H1 (cell line): ENCODE results near the gene CHST9. TPM values are rescaled to one million over a fixed set of nuclear protein-coding genes. Genes with fewer than 3 reads are reported as not detected.

Experiments
- CTCF ChIP-seq, 3 experiments: IDR thresholded peaks; 1 replicate in 2 of 3; 2 replicates in 1 of 3; pipeline versions ENCODE4 v1.5.1 to v1.6.1; 2011; ENCODE audit warnings: low read length in 3 of 3, mild to moderate bottlenecking in 3 of 3, inconsistent platforms in 2 of 3, low read depth in 1 of 3, moderate library complexity in 1 of 3; ENCODE audit not compliant: insufficient read depth in 1 of 3; ENCODE audit errors: control extremely low read depth in 1 of 3
- EZH2 ChIP-seq: fragments of 200-600 bp; sonication (generic); IDR thresholded peaks from 2 replicates; pipeline ENCODE4 v1.7.1; 2012; ENCODE audit warnings: low read depth, mild to moderate bottlenecking, moderate library complexity, low read length, inconsistent platforms; ENCODE audit not compliant: severe bottlenecking
- JUND ChIP-seq: IDR thresholded peaks from 2 replicates; pipeline ENCODE4 v1.6.1; 2011; ENCODE audit warnings: mild to moderate bottlenecking, improper control_type of control experiment, low read length
- KDM4A ChIP-seq: IDR thresholded peaks from one replicate; pipeline ENCODE4 v1.7.1; 2012; ENCODE audit warnings: low read depth, mild to moderate bottlenecking, moderate library complexity, low read length, inconsistent platforms; ENCODE audit not compliant: severe bottlenecking
- PHF8 ChIP-seq: fragments of 200-600 bp; sonication (generic); conservative IDR thresholded peaks from 2 replicates; pipeline ENCODE4 v1.7.1; 2012; ENCODE audit warnings: low read depth, mild to moderate bottlenecking, inconsistent platforms, low read length, moderate library complexity
- RFX5 ChIP-seq: IDR thresholded peaks from 2 replicates; pipeline ENCODE4 v1.6.1; 2011; ENCODE audit warnings: low read depth, low read length, improper control_type of control experiment, borderline replicate concordance
- RNF2 ChIP-seq: fragments of 200-900, 300-1000 bp; sonication (generic); IDR thresholded peaks from 2 replicates; pipeline ENCODE4 v1.7.1; 2016; ENCODE audit warnings: borderline replicate concordance, low read depth, mild to moderate bottlenecking, antibody characterized with exemption, low read length; ENCODE audit not compliant: poor library complexity, severe bottlenecking; ENCODE audit errors: missing control alignments
- SP1 ChIP-seq: IDR thresholded peaks from 2 replicates; pipeline ENCODE4 v1.6.1; 2011; ENCODE audit warnings: low read depth, low read length
- SP2 ChIP-seq: IDR thresholded peaks from 2 replicates; pipeline ENCODE4 v1.6.1; 2012; ENCODE audit warnings: mild to moderate bottlenecking, low read length, inconsistent platforms
- USF2 ChIP-seq: IDR thresholded peaks from 2 replicates; pipeline ENCODE4 v1.6.1; 2011; ENCODE audit warnings: low read length, improper control_type of control experiment
- polyA plus RNA-seq, 7 experiments: library from polyadenylated mRNA; depleted of rRNA in 3 of 7; stranded (reverse) in 5 of 7; unstranded in 2 of 7; fragments of >200 nt in 5 of 7; fragments of 200-250 nt in 2 of 7; gene quantifications; 1 replicate in 5 of 7; 2 replicates in 1 of 7; 4 replicates in 1 of 7; pipeline versions ENCODE4 v1.2.1 to v1.2.3, GENCODE V29; 2011 to 2013; ENCODE audit warnings: missing spikeins in 2 of 7, mixed read lengths in 2 of 7
- total RNA-seq: library from RNA; stranded (reverse); fragmentation: NEBNext Ultra II Directional; extraction: Animal tissue kit (Norgen Biotek cat#: 25700); gene quantifications from 2 replicates; pipeline ENCODE4 v1.2.1, GENCODE V29; 2021

The CHST9 gene
- total and polyA plus RNA-seq, 2 of the 8 experiments (the other 6 are each of a cell fraction or from before 2014, with no cell fraction given): 3.2 to 24.3 TPM

GRCh38 chr18:27184115-27185024, 738 bp downstream of the CHST9 start (continued):
- TF ChIP-seq KDM4A (peak; percentile 85), SP2 (no peak), USF2 (no peak), RFX5 (no peak), SP1 (no peak), CTCF (IDR thresholded peaks at IDR 0.05; ENCODE audit: control extremely low read depth in 1 of 3, insufficient read depth in 1 of 3, low read depth in 1 of 3, low read length in 3 of 3) (no peak), PHF8 (no peak), RNF2 (no peak), JUND (no peak), EZH2 (peak; percentile 35)
